Uterus (tissue), 4 donors: Measurements from ENCODE around the gene HECW1. TPM values are rescaled to one million over a fixed set of nuclear protein-coding genes. Genes with fewer than 3 reads are reported as not detected.

Experiments
- DNase-seq, 2 donors: peaks; one replicate each; pipeline ENCODE4 v3.0.0-alpha.2; 2019 to 2020
- H3K27ac ChIP-seq, 2 donors: fragments of 200-600 bp; sonication (generic); 1 replicate in 1 of 2; 2 replicates in 1 of 2; pipeline ENCODE4 v1.5.1; 2016 to 2018
- H3K27me3 ChIP-seq, 2 donors: fragments of 200-600 bp; sonication (generic); one replicate each; pipeline ENCODE4 v1.5.1; 2018 to 2019; ENCODE audit warnings: control low read depth in 1 of 2
- H3K36me3 ChIP-seq, 2 donors: fragments of 200-600 bp; sonication (generic); one replicate each; pipeline ENCODE4 v1.5.1; 2019; ENCODE audit warnings: control low read depth in 1 of 2
- H3K4me1 ChIP-seq, 2 donors: fragments of 200-600 bp; sonication (generic); one replicate each; pipeline ENCODE4 v1.5.1; 2018 to 2019; ENCODE audit warnings: control low read depth in 1 of 2
- H3K4me3 ChIP-seq, 2 donors: fragments of 200-600 bp; sonication (generic); 1 replicate in 1 of 2; 2 replicates in 1 of 2; pipeline ENCODE4 v1.5.1; 2018 to 2019; ENCODE audit warnings: mild to moderate bottlenecking in 1 of 2
- H3K9me3 ChIP-seq, 2 donors: fragments of 200-600 bp; sonication (generic); one replicate each; pipeline ENCODE4 v1.5.1; 2019; ENCODE audit warnings: control low read depth in 1 of 2
- POLR2A ChIP-seq, 2 donors: fragments of 450-650 bp; IDR thresholded peaks; one replicate each; pipeline ENCODE4 v1.6.1; 2016; ENCODE audit warnings: antibody characterized with exemption in 2 of 2, mild to moderate bottlenecking in 1 of 2, moderate library complexity in 1 of 2
- intact Hi-C: fragments of 100-400 bp; cut with DNase I; formaldehyde crosslinking; loops from one replicate; pipeline ENCODE4 v1.15.1; 2023; ENCODE audit warnings: low total_unique reads
- total RNA-seq, 4 donors: library from RNA; depleted of rRNA in 3 of 4; stranded (reverse); fragments of >200 nt in 3 of 4; gene quantifications; one replicate each; pipeline versions ENCODE4 v1.1.0 to v1.2.4, GENCODE V29; 2014 to 2023
- TF ChIP-seq, protein P1 (sequence below), 4 experiments: fragments of 200-600 bp in 2 of 4; fragments of 450-650 bp in 2 of 4; sonication (generic) in 2 of 4; IDR thresholded peaks; one replicate each; pipeline ENCODE4 v1.5.1; 2016 to 2019; ENCODE audit warnings: antibody characterized with exemption in 4 of 4, mild to moderate bottlenecking in 2 of 4, moderate library complexity in 1 of 4
- donor health status: DM: yes; HTN: yes; CAD: no.

Gene HECW1
- total RNA-seq, 4 donors from 2014 or later: 0.28 TPM; not detected in 3

DNA sequence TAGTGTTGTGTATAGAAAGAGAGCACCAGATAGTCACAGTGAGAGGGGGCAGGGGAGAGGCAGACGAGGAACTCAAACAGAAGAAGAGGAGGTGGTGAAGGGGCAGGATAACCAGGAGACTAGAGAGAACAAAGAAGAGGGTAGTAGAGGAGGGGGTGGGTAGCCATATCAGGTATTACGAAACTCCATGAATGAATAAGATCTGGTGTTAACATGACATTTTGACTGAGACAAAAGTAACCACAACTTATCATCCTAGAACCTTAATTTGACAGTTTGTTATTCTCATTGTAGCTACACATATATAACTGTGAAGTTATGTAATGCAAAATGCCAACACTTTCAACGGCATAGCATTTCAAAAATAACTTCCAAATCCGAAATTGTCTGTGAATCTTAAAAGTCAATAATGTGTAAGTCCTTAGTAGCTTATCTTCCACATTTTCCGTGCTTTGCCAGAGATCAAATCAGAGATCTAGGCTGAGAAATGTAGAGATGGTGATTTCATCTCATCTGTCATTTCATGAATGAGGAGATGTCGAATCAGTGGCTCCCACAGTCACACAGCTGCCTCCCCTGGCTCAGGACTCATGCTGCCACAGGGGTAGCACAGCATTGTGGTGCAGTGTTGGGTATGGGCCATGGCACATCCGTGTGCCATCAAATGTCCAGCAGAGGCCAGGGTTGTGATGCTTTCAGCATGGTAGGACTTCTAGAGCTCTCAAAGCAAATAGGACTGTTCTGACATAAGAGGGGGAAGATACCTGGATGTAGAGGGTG lies 202.1 kb downstream of the HECW1 start:
- Histone ChIP-seq H3K4me1 (no peaks in the 10 kb centered on the region), H3K27me3 (no peaks in the 10 kb centered on the region), H3K27ac (no peak overlapping the region), H3K4me3 (no peak overlapping the region), H3K9me3 (no peaks in the 10 kb centered on the region), H3K36me3 (no peaks in the 10 kb centered on the region)
- no peak for DNase-seq
- intact Hi-C loops: no loop called here
- TF ChIP-seq POLR2A (IDR thresholded peaks at IDR 0.05): no peak
- TF ChIP-seq, protein P1, sequence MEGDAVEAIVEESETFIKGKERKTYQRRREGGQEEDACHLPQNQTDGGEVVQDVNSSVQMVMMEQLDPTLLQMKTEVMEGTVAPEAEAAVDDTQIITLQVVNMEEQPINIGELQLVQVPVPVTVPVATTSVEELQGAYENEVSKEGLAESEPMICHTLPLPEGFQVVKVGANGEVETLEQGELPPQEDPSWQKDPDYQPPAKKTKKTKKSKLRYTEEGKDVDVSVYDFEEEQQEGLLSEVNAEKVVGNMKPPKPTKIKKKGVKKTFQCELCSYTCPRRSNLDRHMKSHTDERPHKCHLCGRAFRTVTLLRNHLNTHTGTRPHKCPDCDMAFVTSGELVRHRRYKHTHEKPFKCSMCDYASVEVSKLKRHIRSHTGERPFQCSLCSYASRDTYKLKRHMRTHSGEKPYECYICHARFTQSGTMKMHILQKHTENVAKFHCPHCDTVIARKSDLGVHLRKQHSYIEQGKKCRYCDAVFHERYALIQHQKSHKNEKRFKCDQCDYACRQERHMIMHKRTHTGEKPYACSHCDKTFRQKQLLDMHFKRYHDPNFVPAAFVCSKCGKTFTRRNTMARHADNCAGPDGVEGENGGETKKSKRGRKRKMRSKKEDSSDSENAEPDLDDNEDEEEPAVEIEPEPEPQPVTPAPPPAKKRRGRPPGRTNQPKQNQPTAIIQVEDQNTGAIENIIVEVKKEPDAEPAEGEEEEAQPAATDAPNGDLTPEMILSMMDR (IDR thresholded peaks at IDR 0.05): no peak

DNA sequence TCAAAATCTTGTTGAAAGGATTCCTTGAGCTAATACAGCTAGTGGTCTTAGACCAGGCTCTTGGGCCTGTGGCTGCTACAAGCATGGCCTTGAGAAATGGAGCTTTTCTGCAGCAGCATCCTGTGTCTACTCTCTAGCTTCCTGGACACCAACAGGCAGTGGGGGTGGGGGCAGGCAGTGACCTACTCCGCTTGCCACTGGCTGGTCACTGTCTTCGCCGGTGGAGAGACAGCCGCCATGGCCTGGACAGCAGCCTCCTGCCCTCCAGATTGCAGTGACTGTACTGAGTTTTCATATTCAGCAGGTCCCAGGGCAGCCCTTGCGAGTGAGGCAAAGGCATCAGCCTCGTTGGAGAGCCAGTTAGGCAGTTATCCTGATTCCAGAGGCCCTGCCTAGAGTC lies 204.6 kb downstream of the HECW1 start:
- Histone ChIP-seq H3K9me3 (no peaks in the 10 kb centered on the region), H3K4me1 (no peaks in the 10 kb centered on the region), H3K27ac (no peak overlapping the region), H3K27me3 (no peaks in the 10 kb centered on the region), H3K4me3 (no peak overlapping the region), H3K36me3 (no peaks in the 10 kb centered on the region)
- intact Hi-C loops: no loop called here
- DNase-seq: no peak
- TF ChIP-seq, protein P1 (IDR thresholded peaks at IDR 0.05): no peak
- no peak for TF ChIP-seq POLR2A (IDR thresholded peaks at IDR 0.05)

DNA sequence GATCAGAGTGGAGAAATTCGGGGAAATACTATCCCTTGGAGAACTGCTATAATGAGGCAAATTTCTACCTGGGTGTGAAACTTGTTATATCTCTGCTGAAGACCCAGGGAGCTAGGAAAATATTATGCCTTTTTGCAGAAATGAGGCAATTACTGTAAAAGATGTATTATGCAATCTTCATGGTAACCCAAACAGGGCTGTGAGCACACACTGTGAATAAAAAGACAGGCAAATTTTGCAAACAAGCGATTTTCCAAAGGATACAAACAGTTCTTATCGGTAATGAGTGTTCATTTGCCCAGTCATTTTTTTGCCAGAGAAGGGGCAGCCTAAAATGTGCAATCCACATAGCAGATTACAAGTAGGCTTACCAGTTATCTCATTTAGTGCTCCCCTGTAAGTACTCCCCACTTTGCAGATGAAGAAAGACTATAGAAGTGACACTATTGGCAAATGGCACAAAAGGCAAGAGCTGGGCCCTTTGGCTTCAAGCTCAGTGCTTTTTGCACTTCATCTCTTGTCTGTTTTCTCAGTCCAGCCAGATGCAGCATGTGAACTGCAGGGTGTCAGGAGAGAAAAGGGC lies 205.8 kb downstream of the HECW1 start:
- no peaks in the 10 kb centered on the region for H3K27me3 ChIP-seq
- H3K27ac ChIP-seq: no peak overlapping the region
- no peak for DNase-seq
- intact Hi-C loops: no loop called here
- no peak for TF ChIP-seq POLR2A (IDR thresholded peaks at IDR 0.05)
- TF ChIP-seq, protein P1 (IDR thresholded peaks at IDR 0.05): no peak
- no peaks in the 10 kb centered on the region for H3K36me3 ChIP-seq
- H3K4me3 ChIP-seq: no peak overlapping the region
- H3K9me3 ChIP-seq: no peaks in the 10 kb centered on the region
- H3K4me1 ChIP-seq: no peaks in the 10 kb centered on the region

DNA sequence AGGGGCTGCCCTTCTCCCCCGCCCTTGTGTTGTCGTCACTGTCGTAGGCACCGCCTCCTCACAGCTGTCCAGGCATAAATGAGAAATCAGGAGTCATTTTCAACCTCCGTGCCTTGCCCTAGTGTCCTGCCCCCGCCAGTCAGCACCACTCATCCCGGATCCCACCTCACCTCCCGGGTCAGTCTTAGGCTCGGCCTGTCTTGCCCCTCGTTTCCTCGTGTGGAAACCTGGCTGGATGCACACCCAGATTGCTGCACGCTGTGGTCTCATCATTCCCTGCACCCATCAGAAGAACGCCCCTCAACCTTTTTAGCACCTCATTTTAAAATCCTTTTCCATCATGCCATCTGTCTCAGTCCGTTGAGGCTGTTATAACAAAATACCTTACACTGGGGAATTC lies 213.1 kb downstream of the HECW1 start:
- Histone ChIP-seq H3K27ac (no peak overlapping the region), H3K27me3 (no peaks in the 10 kb centered on the region), H3K9me3 (no peaks in the 10 kb centered on the region), H3K4me1 (no peaks in the 10 kb centered on the region), H3K4me3 (no peak overlapping the region), H3K36me3 (no peaks in the 10 kb centered on the region)
- DNase-seq: no peak
- no peak for TF ChIP-seq POLR2A (IDR thresholded peaks at IDR 0.05)
- TF ChIP-seq, protein P1 (IDR thresholded peaks at IDR 0.05): no peak
- intact Hi-C loops: no loop called here

DNA sequence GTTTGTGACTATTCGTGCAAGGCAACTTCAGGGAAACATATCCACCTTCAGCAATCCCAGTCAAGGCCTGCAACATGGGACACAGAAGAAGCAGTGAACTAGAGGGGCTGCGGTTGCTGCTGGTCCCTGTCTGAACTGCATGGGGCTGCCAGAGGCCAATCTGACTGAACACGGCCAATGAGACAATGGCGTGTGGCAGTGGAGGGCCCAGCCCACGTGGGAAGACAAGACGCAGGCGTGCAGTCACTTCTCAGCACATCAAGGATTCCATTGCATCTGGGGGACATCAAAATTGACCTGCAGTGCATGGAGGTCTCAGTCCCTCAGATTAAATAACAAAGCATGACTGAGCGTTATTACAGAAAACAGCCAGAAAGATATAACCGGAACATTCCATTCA lies 215.9 kb downstream of the HECW1 start:
- intact Hi-C loops: no loop called here
- H3K4me1 ChIP-seq: no peaks in the 10 kb centered on the region
- no peak overlapping the region for H3K27ac ChIP-seq
- no peak overlapping the region for H3K4me3 ChIP-seq
- no peak for TF ChIP-seq POLR2A (IDR thresholded peaks at IDR 0.05)
- TF ChIP-seq, protein P1 (IDR thresholded peaks at IDR 0.05): no peak
- DNase-seq: no peak
- H3K9me3 ChIP-seq: no peaks in the 10 kb centered on the region
- H3K36me3 ChIP-seq: no peaks in the 10 kb centered on the region
- H3K27me3 ChIP-seq: no peaks in the 10 kb centered on the region
